Right lobe of liver (tissue), 4 donors: ENCODE measurements around the gene FPGS.

Source experiments
- POLR2A ChIP-seq: fragments of 450-650 bp; IDR thresholded peaks from one replicate; pipeline ENCODE4 v1.6.1; 2017; ENCODE audit warnings: antibody characterized with exemption, mild to moderate bottlenecking
- TF ChIP-seq, protein P1 (sequence below), 4 donors: fragments of 200-600 bp in 3 of 4; fragments of 450-650 bp in 1 of 4; IDR thresholded peaks; one replicate each; pipeline versions ENCODE4 v1.5.1 to v1.8.0; 2016 to 2022; ENCODE audit warnings: antibody characterized with exemption in 4 of 4, mild to moderate bottlenecking in 2 of 4
- donor health status: DM: no; HTN: no; CAD: no.
- donor health status: DM: no; HTN: no; CAD: no.
- donor health status: DM: no; HTN: yes; CAD: no.

- TF ChIP-seq, protein P1, sequence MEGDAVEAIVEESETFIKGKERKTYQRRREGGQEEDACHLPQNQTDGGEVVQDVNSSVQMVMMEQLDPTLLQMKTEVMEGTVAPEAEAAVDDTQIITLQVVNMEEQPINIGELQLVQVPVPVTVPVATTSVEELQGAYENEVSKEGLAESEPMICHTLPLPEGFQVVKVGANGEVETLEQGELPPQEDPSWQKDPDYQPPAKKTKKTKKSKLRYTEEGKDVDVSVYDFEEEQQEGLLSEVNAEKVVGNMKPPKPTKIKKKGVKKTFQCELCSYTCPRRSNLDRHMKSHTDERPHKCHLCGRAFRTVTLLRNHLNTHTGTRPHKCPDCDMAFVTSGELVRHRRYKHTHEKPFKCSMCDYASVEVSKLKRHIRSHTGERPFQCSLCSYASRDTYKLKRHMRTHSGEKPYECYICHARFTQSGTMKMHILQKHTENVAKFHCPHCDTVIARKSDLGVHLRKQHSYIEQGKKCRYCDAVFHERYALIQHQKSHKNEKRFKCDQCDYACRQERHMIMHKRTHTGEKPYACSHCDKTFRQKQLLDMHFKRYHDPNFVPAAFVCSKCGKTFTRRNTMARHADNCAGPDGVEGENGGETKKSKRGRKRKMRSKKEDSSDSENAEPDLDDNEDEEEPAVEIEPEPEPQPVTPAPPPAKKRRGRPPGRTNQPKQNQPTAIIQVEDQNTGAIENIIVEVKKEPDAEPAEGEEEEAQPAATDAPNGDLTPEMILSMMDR (IDR thresholded peaks at IDR 0.05): no peak
- no peak for TF ChIP-seq POLR2A
Observed at GRCh38 chr9:127856729-127857116, 54.0 kb downstream of the FPGS start.
